Inflammatory macrophage (primary cell): ENCODE measurements around the gene C15orf62.

ENCODE experiments used
- DNase-seq, 2 donors: peaks; one replicate each; pipeline ENCODE4 v3.0.0-alpha.2; 2020 to 2022

The C15orf62 gene

DNA sequence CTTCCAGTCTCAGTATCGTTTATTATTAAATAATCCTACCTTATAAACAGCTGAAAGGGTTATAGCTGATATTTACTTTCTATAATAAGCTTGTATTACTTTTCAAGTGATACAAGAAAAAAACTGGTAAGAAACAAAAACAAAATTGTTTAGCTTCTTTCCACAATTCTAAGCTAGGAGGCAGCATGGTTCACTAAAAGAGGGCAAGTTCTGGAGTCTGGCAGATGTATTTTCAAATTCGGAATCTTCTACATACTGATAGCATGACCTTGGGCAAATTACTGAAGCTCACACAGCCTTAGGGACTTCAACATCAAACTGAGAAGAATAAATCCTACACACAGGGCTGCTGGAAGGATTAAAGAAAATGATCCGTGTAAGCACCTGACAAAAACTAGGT is 15.4 kb downstream of the C15orf62 start:
- no peak for DNase-seq

DNA sequence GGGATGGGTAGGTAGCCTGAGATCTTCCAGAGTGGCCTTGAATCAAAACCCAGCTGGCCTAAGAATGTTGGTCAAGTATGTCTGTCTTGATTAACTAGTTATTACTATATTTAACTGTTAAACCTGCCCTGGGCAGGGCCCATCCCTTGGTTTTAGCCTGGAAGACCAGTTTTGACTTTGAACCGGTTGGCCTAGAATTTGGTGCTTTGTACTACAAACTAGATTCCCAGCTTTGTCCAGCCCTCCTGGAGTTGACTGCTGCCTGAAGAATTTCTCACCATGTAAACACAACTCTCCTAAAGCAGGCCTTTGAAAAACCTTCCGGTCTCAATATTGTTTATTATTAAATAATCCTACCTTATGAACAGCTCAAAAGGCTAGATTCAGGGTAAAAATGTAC is 16.0 kb downstream of the C15orf62 start:
- no peak for DNase-seq

DNA sequence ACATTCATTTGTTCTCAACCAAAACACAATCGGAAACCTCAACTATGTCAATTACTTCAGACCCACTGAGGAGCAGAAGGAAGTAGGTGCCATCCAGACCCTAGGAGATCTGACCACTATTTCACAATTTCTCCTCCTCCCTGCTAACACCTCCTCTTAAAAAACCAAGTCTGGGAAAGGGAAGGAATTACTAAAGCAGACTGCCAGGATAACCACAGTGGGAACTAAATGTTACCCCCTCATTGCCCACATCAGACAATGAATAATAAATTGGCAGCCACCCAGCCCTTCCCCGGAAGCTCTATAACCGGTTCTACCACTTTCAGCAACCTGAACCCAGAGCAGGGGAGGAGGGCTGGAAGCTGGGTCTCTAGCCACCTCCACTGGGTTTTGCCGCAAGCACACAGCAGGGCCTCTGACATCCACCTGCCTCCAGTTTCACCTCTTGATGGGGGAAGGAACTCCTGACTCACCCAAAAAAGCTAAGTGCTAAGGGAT is 17.6 kb downstream of the C15orf62 start:
- peak in 1 of 2 donors; percentile 34 for DNase-seq

DNA sequence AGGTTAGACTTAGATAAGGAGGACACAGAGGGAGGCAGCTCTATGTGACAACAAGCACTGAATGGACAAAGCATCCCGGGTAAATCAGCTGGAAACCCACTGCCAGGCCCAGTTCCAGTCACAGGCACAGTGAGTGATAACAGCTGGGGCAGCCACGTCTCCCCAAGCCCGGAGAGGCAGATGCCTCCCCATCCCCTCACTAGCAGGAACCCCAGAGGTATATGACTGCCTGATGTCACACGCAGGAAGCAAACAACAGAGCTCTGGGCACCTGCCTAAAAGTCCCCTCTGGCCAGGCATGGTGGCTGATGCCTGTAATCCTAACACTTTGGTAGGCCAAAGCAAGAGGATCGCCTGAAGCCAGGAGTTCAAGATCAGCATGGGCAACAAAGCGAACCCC is 18.2 kb downstream of the C15orf62 start:
- no peak for DNase-seq

DNA sequence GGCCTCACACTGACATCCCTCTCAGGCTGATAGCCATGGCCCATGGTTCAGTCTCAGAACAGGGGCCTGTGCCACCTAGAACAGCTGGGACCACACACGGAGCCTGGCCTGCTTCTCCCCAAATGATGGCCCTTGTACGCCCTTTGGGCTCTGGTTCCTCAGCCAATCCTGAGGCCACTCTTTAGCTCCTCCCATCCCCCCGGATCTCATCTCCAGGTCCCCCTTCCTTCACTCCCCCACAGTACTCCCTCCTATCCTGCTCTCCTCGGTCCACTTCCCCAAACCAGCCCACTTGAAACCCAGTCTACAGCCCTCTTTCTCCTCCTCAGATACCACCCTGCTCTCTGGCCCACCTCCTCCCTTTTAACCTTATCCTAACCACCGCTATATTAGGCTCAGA is 19.3 kb downstream of the C15orf62 start:
- DNase-seq = no peak

DNA sequence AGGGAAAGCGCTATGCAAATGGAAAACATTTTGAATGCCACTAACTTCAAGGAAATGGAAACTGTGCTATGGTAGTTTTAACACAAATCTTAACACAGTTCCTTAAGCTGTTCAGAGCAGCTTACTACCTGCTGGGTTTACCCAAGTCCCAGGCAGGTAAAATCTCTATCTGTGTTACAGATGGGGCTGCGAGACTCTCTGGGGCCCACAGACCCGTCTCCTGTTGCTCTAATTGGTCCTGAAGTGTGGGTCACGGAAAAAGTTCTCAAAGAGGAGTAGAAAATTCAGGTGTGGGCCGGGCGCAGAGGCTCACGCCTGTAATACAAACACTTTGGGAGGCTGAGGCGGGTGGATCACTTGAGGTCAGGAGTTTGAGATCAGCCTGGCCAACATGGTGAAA is 20.2 kb downstream of the C15orf62 start:
- no peak for DNase-seq

DNA sequence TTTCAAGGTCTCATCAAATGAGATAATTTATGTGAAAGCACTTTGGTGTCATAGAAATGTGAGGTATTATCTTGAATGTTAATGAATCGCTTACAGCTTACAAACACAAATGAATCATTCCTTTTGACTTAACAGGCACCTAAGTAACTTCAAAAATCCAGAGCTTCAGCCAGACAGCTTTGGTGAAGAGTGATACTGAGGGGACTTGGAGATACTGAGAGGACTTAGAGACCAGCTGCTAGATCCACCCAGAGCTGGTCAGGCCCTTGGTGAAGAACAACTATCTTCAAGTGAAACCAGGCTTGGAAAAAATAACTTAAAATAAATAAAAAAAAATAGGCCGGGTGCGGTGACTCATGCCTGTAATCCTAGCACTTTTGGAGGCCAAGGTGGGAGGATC is 20.9 kb downstream of the C15orf62 start:
- DNase-seq = no peak

DNA sequence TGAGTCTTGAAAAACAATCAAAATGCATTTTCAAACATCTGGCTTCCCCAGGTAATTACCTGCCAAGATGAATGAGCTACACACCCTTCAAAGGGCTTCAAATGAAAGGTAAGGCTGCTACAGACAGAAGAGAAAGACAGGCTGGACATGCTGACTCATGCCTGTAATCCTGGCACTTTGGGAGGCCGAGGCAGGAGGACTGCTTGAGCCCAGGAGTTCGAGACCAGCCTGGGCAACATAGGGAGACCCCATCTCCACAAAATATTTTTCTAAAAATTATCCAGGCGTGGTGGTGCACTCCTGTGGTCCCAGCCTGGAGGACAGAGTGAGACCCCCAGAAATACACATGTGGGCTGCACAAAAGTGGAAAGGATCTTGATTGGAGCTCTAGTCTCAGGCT is 22.6 kb downstream of the C15orf62 start:
- no peak for DNase-seq

DNA sequence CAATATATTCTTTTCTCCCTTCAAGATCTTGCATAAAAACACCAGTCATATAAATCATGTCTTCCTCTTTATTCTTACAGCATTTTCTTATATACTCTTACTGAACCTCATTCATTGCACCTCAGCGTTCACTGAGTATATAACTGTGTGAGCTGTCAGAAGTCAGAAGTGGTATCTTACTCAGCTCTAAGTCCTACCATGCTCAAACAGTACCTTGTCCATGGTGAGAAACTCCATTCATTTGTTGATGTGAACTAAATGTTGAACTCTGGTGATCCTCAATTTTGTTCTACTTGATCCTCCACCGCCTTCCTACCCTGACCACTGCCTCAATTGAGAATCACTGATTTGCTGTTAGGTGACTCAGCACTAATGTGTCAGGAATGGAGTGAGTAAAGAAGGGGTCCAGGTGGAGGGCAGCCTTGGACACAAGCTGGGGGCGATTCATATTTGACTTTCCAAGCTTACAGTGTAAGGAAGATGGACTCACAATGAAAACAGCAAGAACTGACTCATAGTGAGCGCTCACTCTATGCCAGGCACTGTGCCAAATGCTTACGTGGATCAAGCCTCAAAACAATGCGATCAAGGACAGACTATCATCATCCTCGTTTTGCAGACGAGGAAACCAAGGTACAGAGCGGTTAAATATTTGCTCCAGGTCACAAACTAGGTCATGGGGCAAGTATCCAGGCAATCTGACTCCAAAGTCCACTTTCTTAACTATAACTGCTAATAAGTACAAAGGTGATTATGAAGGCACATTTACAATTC is 23.6 kb downstream of the C15orf62 start:
- peak in 1 of 2 donors; percentile 12 for DNase-seq

DNA sequence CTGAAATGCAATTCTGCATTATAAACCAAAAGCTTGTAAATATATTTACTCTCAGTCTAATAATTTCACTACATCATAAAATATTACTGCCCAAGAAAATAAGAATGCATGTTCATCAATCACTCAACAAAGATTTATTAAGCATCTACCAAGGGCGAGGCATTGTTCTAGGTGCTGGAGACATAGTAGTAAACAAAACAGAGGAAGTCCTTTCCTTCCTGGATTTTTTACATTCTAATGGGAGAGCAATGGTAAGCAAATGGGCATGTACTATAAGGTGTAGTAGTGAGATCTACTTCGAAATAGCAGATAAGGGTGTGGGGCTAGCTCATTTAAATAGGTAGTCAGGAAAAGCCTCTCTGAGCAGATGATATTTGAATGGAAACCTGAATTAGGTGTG is 26.3 kb downstream of the C15orf62 start:
- DNase-seq = no peak

DNA sequence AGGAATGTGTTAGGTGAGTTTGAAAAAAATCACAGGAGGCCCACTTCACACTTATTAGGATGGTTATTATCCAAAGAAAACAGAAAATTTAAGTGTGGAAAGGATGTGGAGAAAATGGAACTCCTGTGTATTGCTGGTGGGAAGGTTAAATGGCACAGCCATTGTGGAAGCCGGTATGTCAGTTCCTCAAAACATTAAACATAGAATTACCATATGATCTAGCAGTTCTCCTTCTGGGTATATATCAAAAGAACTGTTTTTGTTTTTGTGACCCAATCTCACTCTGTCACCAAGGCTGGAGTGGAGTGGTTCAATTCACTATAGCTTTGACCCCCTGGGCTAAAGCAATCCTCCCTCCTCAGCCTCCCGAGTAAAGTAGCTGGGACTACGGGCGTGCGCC is 26.7 kb downstream of the C15orf62 start:
- DNase-seq = peak; percentile 51 to 67

DNA sequence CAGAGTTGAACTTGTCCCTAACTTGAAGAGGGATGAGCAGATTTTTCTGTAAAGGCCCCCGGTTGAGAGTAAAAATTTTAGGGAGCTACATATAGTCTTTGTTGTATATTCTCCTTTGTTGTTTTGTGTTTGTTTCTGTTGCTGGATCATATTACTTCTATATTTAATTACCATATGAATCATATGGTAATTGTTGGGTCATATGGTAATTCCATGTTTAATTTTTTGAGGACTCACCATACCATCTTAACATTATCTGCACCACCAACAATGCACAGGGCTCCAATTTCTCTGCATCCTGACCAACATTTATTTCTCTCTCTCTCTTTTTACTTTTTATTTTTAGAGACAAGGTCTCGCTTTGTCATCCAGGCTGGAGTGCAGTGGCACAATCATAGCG is 29.7 kb downstream of the C15orf62 start:
- DNase-seq = no peak

DNA sequence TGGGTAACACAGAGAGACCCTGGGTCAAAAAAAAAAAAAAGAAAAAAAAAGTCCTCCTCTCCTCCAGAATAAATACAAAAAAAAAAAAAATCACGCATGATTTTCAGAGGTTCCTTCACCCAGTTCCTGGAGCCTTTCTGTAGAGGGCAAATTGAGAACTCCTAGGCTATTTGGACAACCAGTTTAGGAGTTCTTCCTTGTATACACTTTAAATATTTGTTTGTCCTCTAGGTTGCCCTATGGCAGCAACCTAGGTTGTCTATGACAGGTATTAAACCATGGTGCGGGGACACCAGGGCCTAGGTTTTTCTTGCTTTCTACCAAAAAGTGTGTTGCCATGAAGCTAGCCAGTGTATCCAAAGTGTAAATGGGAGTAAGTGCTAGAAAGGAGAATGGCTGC is 33.3 kb downstream of the C15orf62 start:
- no peak for DNase-seq

DNA sequence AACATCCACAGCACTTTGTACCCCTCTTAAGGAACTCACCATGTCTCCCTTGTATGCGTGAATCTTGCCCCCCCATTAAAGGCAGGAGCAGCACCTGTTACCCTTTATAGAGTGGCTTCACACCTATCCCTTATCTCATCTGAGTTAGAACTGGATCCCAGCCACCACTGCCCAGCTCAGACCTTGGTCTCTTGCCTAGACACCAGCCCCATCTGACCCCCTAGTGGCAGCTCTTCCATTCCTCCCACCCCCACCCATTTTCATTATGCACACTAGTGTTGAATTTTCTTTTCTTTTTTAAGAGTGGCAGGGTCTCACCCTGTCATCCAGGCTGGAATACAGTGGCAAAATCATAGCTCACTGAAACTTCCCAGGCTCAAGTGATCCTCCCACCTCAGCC is 33.9 kb downstream of the C15orf62 start:
- no peak for DNase-seq

DNA sequence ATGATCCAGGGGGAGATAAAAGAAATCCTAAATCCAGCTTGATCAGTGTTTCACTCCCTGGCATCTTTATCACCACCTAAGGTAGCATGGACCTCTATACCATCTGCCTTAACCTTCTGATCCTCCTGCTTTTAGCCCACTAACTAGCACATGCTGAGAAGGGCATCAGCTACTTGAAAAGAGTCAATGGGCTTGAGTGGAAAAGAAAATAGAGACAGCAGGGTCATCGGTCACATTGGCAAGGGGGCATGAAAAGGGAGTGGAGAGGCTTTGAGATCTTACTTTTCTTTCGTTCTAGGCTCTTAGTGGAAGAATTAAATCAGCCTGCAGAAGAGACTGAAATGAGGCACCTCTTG is 36.9 kb downstream of the C15orf62 start:
- no peak for DNase-seq

DNA sequence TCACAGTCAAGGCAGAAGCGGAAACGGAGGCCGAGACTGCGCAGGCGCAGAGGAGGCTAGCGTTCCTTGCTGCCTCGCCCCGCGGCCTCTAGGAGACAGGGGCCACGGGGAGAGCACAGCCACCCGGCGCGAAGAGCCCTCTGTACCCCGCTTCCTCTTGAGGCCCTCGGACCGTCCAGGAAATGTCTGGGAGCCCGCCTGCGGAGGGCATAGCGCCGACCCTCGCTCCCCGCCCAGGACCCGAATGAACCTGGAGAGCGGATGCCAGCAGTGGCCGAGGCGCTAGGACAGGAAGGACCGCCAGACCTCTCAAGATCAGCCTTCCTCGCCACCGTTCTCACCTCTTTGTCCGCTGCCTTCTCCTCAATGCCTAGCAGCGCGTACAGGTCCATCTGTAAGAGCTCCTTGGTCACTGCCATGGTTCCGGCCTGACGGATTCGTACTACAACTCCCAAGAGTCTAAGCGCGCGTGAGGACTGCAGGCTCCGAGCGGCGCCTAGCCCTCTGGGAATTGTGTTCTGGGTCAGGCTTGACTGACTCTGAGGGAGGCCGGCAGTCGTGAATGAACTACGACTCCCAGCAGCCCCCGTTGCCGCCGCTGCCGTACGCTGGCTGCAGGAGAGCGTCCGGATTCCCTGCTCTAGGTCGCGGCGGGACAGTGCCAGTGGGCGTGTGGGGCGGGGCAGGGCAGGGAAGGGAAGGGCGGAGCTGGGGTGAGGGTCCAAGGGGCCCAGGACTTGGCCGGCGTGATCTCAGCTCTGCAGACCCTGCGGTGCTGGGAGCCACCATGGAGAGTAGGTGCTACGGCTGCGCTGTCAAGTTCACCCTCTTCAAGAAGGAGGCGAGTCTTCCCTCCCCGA is 37.5 kb downstream of the C15orf62 start, which contains the start of the genes DNAJC17 and ZFYVE19:
TSS of gene DNAJC17 (minus strand) at position 446 of the 860 bp plus-strand sequence. CDS start at position 419, 27 bp downstream.
TSS of gene ZFYVE19 (plus strand) at position 62 of the 860 bp plus-strand sequence. CDS start at position 563, 501 bp downstream.
- peak; percentile 98 for DNase-seq

DNA sequence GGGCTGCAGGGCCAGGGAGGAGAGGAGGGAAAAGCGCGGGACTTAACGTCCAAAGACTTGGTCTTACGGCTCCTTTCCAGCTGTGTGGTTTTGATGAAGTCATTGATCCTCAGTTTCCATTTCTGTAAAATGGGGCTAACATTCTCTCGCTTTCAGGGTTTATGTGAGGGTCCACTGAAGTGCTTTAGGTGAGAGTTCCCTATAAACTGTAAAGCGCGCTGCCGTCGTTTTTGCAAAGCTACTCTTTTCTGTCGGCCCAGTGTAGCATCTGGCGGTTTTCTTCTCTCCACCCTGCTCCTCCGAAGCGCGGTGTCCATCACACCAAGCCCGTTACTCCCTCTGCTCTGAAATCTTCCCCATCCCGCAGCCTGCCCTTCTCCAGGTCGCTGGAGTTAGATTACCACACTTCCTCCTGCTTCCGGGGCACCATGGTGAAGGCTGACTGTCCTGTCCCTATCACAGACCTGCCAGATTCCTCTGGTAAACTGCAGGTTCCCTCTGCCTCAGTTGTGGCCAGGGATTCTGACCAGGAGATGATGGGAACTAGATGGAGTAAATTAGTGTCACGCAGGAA is 38.2 kb downstream of the C15orf62 start:
- peak in 1 of 2 donors; percentile 16 for DNase-seq

DNA sequence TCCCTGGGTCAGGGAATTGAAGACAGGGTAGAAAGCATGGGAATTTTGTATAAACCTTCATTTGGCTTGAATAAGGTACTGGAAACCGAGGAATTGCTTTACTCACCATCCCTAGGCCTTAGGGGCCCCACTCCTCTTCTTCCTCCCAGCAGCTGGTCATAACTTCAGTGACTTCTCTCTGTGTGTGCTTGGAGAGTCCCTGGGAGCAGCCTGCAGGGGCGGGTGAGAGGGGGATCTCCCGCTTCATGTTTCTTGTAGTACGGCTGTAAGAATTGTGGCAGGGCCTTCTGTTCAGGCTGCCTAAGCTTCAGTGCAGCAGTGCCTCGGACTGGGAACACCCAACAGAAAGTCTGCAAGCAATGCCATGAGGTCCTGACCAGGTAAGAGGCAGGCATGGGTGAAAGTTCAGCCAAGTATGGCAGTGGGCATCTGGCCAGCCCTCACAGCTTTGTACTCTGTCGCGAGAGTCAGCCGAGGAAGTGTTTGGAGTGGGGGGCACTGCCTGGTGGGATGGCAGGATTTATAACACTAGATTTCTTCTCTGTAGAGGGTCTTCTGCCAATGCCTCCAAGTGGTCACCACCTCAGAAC is 39.2 kb downstream of the C15orf62 start:
- no peak for DNase-seq

DNA sequence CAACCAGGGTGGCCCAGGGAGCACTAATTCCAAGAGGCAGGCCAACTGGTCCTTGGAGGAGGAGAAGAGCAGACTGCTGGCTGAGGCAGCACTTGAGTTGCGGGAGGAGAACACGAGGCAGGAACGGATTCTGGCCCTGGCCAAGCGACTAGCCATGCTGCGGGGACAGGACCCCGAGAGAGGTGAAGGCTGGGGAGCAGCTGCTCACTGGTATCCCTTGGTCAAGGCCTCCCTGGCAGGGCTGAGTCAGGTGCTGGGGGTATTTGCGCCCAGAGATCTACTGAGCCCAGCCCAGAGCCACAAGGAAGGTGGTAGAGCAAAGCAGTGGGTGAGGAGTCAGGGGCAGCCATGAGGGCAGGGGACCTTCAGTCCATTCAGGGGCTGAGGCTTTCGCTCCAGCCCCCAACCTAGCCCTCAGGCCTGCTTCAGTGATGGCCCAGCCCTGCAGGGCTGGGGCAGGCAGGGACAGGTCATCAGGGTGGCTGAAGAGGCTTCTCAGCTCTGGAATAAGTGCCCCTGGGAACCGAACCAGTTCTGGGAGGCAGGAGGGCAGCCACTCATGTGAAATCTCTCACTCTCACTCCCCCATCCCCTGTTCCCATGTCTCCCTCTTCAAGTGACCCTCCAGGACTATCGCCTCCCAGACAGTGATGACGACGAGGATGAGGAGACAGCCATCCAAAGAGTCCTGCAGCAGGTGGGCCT is 43.1 kb downstream of the C15orf62 start:
- no peak for DNase-seq

DNA sequence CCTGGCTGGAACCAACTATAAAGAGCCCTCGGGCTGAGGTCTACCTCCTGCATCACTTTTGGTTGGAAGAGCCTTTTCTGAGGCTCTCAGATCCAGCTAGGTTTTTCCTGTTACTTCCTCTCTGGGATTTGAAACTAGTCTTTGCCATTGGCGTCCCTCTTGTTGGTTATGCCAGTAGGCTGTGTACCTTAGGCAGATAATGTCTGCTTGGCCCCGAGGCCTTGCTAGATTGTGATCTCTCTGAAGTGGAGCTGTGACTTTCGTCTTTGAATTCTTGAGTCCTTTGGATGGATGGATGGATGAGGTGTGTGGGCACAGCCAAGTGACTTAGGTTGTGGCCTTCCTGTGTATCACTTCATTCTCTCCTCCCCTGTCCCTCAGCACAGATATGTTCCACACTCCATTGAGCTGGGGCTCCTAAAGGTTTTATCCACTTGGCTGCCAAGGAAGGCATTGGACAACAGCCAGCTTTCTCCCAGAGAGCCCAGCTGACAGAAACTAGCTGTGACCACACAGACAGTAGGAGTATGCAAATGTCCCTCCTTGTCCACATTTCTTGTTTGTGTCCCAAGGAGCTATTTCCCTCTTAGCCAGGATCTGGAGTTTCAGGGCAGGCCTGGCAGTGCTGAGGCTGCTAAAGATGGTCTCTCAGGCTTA is 45.4 kb downstream of the C15orf62 start:
- DNase-seq = peak; percentile 38 to 67

DNA sequence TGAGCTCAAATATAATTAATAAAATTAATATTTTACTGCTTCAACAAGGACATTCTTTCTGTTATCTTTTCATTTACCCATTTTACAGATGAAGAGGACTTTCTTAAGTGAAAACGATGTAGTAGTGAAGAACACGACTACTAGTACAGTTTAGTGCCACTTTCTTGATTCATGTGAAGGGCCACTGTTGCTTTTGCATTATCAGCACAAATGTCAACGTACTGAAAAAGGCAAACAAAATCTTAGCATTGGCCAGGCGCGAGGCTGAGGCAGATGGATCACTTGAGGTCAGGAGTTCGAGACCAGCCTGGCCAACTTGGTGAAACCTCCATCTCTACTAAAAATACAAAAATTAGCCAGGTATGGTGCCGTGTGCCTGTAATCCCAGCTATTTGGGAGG is 49.3 kb downstream of the C15orf62 start:
- DNase-seq = no peak

DNA sequence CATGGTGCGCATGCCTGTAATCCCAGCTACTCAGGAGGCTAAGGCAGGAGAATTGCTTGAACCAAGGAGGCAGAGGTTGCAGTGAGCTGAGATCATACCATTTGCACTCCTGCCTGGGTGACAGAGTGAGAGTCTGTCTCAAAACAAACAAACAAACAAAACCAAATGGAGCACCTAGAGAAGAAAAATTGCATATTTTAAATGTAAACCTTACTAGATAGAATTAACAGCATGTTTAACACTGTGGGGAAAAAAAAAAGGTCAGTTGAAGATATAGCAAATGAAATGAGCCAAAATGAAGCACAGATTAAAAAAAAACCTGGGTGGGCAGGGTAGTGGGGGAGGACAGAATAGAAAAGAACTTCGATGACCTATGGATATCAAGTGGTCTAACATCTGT is 51.4 kb downstream of the C15orf62 start:
- DNase-seq = no peak
